HEK293 (cell line): ENCODE results near the gene UFD1.

Experiments used
- CTCF ChIA-PET: fragments of 350-600 bp; formaldehyde crosslinking; extraction: SDS; loops from one replicate; lab custom pipeline; 2021; ENCODE audit warnings: antibody characterized with exemption; lab: Yijun Ruan, JAX
- POLR2A ChIA-PET: fragments of 300-600 bp; formaldehyde crosslinking; extraction: SDS; loops from one replicate; lab custom pipeline; 2020; ENCODE audit warnings: antibody characterized with exemption, inconsistent platforms; lab: Yijun Ruan, JAX
- H3K27ac ChIP-seq: fragments of 200-500 bp; sonication (Bioruptor generic); 2 replicates; pipeline ENCODE4 v1.5.1; 2014; ENCODE audit warnings: low read depth, low read length, control low read depth, inconsistent platforms; ENCODE audit errors: extremely low read depth
- H3K36me3 ChIP-seq, 2 experiments: fragments of 200-500 bp in 1 of 2; sonication (Bioruptor generic) in 1 of 2; 1 replicate in 1 of 2; 2 replicates in 1 of 2; pipeline ENCODE4 v1.5.1; 2014 to 2017; ENCODE audit warnings: inconsistent platforms in 2 of 2, low read length in 2 of 2; ENCODE audit not compliant: control insufficient read depth in 2 of 2, insufficient read depth in 1 of 2
- H3K4me1 ChIP-seq: fragments of 200-500 bp; sonication (Bioruptor generic); 2 replicates; pipeline ENCODE4 v1.5.1; 2014; ENCODE audit warnings: mild to moderate bottlenecking, low read length, inconsistent platforms; ENCODE audit not compliant: control insufficient read depth, insufficient read depth
- H3K4me3 ChIP-seq: 2 replicates; pipeline ENCODE4 v1.5.1; 2011; ENCODE audit warnings: low read depth, mild to moderate bottlenecking, control low read depth, low read length, moderate library complexity
- H3K9me3 ChIP-seq: fragments of 200-500 bp; sonication (Bioruptor generic); 2 replicates; pipeline ENCODE4 v1.5.1; 2014; ENCODE audit warnings: low read depth, low read length, inconsistent platforms; ENCODE audit not compliant: control insufficient read depth, insufficient read depth
- BCL11B ChIP-seq: fragments of 450-650 bp; formaldehyde crosslinking; IDR thresholded peaks from 2 replicates; pipeline ENCODE4 v1.5.1; 2016; ENCODE audit warnings: low read depth, missing biosample characterization, missing genetic modification characterization
- ZBTB48 ChIP-seq: fragments of 450-650 bp; formaldehyde crosslinking; IDR thresholded peaks from 2 replicates; pipeline ENCODE4 v1.5.1; 2016; ENCODE audit warnings: missing biosample characterization, missing genetic modification characterization
- ZNF292 ChIP-seq: fragments of 450-650 bp; formaldehyde crosslinking; IDR thresholded peaks from 2 replicates; pipeline ENCODE4 v1.5.1; 2016; ENCODE audit warnings: low read depth, missing biosample characterization, missing genetic modification characterization, borderline replicate concordance
- ZNF341 ChIP-seq: fragments of 450-650 bp; formaldehyde crosslinking; IDR thresholded peaks from 2 replicates; pipeline ENCODE4; 2016; ENCODE audit warnings: low read depth, missing biosample characterization, missing genetic modification characterization
- ZNF391 ChIP-seq: fragments of 450-650 bp; formaldehyde crosslinking; IDR thresholded peaks from 2 replicates; pipeline ENCODE4 v1.5.1; 2016; ENCODE audit warnings: low read depth, missing biosample characterization, missing genetic modification characterization, borderline replicate concordance
- ZNF416 ChIP-seq: fragments of 450-650 bp; formaldehyde crosslinking; IDR thresholded peaks from 2 replicates; pipeline ENCODE4 v1.5.1; 2016; ENCODE audit warnings: missing biosample characterization, missing genetic modification characterization
- ZNF521 ChIP-seq: fragments of 450-650 bp; formaldehyde crosslinking; IDR thresholded peaks from 2 replicates; pipeline ENCODE4 v1.5.1; 2017; ENCODE audit warnings: missing biosample characterization, mild to moderate bottlenecking, missing genetic modification characterization
- ZNF558 ChIP-seq: fragments of 450-650 bp; formaldehyde crosslinking; IDR thresholded peaks from 2 replicates; pipeline ENCODE4 v1.5.1; 2016; ENCODE audit warnings: missing biosample characterization, missing genetic modification characterization
- ZNF610 ChIP-seq: fragments of 450-650 bp; formaldehyde crosslinking; IDR thresholded peaks from 2 replicates; pipeline ENCODE4 v1.5.1; 2016; ENCODE audit warnings: missing biosample characterization, missing genetic modification characterization, borderline replicate concordance
- ZNF658 ChIP-seq: fragments of 450-650 bp; formaldehyde crosslinking; IDR thresholded peaks from 2 replicates; pipeline ENCODE4; 2016; ENCODE audit warnings: missing biosample characterization, missing genetic modification characterization
- ZNF785 ChIP-seq: fragments of 450-650 bp; formaldehyde crosslinking; IDR thresholded peaks from 2 replicates; pipeline ENCODE4 v1.5.1; 2016; ENCODE audit warnings: missing biosample characterization, missing genetic modification characterization
- ZSCAN30 ChIP-seq: fragments of 450-650 bp; IDR thresholded peaks from 2 replicates; pipeline ENCODE4 v1.5.1; 2018; ENCODE audit warnings: missing biosample characterization, mild to moderate bottlenecking, missing genetic modification characterization, moderate library complexity
- TF ChIP-seq, protein P1 (sequence below): fragments of 450-650 bp; formaldehyde crosslinking; IDR thresholded peaks from 2 replicates; pipeline ENCODE4 v1.5.1; 2016; ENCODE audit warnings: missing biosample characterization, missing genetic modification characterization
- TF ChIP-seq, protein P2 (sequence below): fragments of 450-650 bp; formaldehyde crosslinking; IDR thresholded peaks from 2 replicates; pipeline ENCODE4 v1.5.1; 2017; ENCODE audit warnings: missing biosample characterization, missing genetic modification characterization
- TF ChIP-seq, protein P3 (sequence below): fragments of 450-650 bp; formaldehyde crosslinking; IDR thresholded peaks from 2 replicates; pipeline ENCODE4 v1.5.1; 2016; ENCODE audit warnings: missing biosample characterization, missing genetic modification characterization
- TF ChIP-seq, protein P4 (sequence below): fragments of 450-650 bp; formaldehyde crosslinking; IDR thresholded peaks from 2 replicates; pipeline ENCODE4 v1.5.1; 2017; ENCODE audit warnings: missing biosample characterization, missing genetic modification characterization

UFD1 gene

DNA sequence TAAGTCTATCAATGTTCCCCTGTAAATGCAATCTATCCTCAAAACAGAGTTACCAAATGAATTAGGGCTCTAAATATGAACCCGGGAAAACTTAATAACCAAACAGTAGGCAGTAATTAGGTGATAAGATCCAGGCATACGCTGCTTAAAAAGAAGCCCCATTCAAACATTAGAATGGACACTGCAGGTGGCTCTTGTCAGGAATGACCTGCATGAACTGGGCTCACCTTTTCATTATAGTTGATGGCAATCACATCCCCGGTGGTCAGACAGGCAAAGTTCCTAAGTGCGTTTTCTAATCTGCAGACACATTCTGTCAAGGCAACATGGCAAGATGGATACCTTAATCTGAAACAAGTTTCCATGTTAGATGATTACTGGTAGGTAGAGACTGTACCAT is 14.0 kb downstream of the UFD1 start (continued):
- TF ChIP-seq, protein P1, sequence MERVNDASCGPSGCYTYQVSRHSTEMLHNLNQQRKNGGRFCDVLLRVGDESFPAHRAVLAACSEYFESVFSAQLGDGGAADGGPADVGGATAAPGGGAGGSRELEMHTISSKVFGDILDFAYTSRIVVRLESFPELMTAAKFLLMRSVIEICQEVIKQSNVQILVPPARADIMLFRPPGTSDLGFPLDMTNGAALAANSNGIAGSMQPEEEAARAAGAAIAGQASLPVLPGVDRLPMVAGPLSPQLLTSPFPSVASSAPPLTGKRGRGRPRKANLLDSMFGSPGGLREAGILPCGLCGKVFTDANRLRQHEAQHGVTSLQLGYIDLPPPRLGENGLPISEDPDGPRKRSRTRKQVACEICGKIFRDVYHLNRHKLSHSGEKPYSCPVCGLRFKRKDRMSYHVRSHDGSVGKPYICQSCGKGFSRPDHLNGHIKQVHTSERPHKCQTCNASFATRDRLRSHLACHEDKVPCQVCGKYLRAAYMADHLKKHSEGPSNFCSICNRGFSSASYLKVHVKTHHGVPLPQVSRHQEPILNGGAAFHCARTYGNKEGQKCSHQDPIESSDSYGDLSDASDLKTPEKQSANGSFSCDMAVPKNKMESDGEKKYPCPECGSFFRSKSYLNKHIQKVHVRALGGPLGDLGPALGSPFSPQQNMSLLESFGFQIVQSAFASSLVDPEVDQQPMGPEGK (tag by site-specific recombination): no peak
- no peak for TF ChIP-seq BCL11B (tag by site-specific recombination)

DNA sequence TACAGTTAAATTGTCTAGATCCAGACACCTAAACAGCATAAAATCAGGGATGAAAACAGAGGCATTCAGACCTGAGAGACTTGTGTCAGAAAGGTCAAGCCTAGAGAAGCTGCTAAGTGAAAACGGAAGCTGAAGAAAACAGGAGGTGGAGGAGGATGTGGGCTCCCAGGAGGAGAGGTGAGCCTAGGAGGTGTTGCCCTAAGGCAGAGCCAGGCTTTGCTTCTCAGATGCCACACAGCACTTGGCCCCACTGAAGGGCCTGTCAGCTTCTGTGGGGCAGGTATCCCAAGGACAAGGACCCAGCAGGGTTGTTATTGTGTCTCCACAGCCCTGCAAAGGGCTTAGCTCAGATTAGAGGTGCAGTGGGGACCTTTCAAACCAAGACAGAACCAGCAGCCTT is 14.4 kb downstream of the UFD1 start:
- POLR2A ChIA-PET: interaction anchor here (1.7 kb wide), 1 partner anchor 15 kb away, joined by 7 read pairs; the partner anchor contains the start of gene CDC45
- peaks cover 14 to 97% of the 10 kb centered on the region in 2 experiments; a peak in 2 of 3 replicates for H3K36me3 ChIP-seq
- no peaks in the 10 kb centered on the region for H3K9me3 ChIP-seq
- H3K4me3 ChIP-seq: no peak overlapping the region
- CTCF ChIA-PET: interaction anchor here (1.0 to 5.8 kb wide), 3 partner anchors 10 to 165 kb away, joined by 3 to 27 read pairs (median 8); partner anchors contain the start of gene UFD1
- TF ChIP-seq ZNF292 (no peak), ZNF658 (tag by site-specific recombination) (no peak), ZNF610 (tag by site-specific recombination) (no peak), ZNF785 (tag by site-specific recombination) (no peak), ZNF391 (no peak), ZNF341 (no peak), ZNF416 (tag by site-specific recombination) (no peak), ZNF521 (tag by site-specific recombination) (no peak), ZBTB48 (tag by site-specific recombination) (no peak)
- TF ChIP-seq, protein P2, sequence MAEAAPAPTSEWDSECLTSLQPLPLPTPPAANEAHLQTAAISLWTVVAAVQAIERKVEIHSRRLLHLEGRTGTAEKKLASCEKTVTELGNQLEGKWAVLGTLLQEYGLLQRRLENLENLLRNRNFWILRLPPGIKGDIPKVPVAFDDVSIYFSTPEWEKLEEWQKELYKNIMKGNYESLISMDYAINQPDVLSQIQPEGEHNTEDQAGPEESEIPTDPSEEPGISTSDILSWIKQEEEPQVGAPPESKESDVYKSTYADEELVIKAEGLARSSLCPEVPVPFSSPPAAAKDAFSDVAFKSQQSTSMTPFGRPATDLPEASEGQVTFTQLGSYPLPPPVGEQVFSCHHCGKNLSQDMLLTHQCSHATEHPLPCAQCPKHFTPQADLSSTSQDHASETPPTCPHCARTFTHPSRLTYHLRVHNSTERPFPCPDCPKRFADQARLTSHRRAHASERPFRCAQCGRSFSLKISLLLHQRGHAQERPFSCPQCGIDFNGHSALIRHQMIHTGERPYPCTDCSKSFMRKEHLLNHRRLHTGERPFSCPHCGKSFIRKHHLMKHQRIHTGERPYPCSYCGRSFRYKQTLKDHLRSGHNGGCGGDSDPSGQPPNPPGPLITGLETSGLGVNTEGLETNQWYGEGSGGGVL: no peak
- TF ChIP-seq, protein P3, sequence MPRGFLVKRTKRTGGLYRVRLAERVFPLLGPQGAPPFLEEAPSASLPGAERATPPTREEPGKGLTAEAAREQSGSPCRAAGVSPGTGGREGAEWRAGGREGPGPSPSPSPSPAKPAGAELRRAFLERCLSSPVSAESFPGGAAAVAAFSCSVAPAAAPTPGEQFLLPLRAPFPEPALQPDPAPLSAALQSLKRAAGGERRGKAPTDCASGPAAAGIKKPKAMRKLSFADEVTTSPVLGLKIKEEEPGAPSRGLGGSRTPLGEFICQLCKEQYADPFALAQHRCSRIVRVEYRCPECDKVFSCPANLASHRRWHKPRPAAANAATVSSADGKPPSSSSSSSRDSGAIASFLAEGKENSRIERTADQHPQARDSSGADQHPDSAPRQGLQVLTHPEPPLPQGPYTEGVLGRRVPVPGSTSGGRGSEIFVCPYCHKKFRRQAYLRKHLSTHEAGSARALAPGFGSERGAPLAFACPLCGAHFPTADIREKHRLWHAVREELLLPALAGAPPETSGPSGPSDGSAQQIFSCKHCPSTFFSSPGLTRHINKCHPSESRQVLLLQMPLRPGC (tag by site-specific recombination): no peak
- TF ChIP-seq, protein P4, sequence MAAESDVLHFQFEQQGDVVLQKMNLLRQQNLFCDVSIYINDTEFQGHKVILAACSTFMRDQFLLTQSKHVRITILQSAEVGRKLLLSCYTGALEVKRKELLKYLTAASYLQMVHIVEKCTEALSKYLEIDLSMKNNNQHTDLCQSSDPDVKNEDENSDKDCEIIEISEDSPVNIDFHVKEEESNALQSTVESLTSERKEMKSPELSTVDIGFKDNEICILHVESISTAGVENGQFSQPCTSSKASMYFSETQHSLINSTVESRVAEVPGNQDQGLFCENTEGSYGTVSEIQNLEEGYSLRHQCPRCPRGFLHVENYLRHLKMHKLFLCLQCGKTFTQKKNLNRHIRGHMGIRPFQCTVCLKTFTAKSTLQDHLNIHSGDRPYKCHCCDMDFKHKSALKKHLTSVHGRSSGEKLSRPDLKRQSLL (tag by site-specific recombination): no peak
- H3K4me1 ChIP-seq: no peaks in the 10 kb centered on the region
- no peak overlapping the region for H3K27ac ChIP-seq

DNA sequence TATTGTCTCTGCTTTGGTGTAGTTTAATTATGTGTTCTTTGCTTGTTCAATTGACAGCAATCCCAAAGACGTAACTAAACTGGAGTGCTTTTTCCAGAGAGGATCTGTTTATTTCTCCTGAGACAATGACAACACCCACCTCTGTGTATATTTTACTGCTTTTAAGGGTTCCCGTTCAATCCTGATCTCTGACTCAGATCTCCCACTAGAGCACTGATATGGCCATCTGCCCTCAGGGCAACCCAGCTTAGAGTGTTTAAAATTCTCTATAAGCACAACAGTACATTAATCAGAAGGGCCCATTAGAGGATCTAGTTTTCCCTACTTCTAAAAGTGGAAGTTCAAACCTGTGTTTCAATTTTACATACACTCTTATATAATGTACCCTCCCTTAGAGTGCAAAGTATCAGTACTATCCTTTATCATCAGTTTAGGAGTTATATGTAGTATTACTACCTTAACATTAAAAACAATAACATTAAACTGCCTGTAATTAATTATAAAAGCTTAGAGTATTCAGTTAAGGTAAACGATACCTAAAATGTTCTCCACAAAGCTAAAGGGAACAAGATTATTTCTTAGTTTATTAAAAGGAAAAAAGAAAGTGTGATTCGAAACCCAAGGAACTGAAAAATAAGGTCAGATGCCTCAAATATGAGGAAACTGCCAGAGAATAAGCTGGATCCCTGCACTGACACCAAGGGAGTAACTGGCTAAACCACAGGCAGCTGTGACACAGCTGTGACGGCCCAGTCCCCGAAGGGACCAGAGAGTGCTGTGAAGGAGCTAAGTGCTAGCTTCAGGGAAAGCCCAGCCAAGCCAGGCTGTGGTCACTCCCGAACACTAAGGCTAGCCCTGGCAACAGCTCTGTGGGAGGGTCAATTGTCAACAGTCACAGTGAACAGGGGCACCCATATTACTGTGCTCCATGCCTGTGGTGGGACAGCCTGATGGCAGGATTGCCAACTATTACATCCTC is 15.2 kb downstream of the UFD1 start:
- ChIA-PET CTCF (interaction anchor here (0.7 to 5.8 kb wide), 5 partner anchors 10 to 290 kb away, joined by 3 to 27 read pairs (median 3); partner anchors contain the start of gene UFD1), POLR2A (interaction anchor here (1.5 to 1.7 kb wide), 2 partner anchors 16 kb away, joined by 3 to 7 read pairs; partner anchors contain the start of gene CDC45)
- H3K36me3 ChIP-seq: peaks cover 14 to 96% of the 10 kb centered on the region in 2 experiments; a peak in 2 of 3 replicates
- no peak overlapping the region for H3K4me3 ChIP-seq
- TF ChIP-seq ZNF558 (tag by site-specific recombination) (no peak), ZSCAN30 (peak; percentile 67; the same call in 1 of the 2 replicates)
- no peak overlapping the region for H3K27ac ChIP-seq
- H3K4me1 ChIP-seq: no peaks in the 10 kb centered on the region
- H3K9me3 ChIP-seq: no peaks in the 10 kb centered on the region
